Lower leg skin (tissue), 4 donors: ENCODE results near the gene HEXIM2. TPM values are rescaled to one million over a fixed set of nuclear protein-coding genes. Genes with fewer than 3 reads are reported as not detected.
A peak's percentile ranks its signal among the peaks of the same experiment; 100 is the strongest.
"Not testable (repeated sequence)": the region's sequence is repeated elsewhere in the genome, so short reads cannot be mapped to it uniquely, and the experiment has no call there.

Experiments
- DNase-seq, 2 donors: peaks; one replicate each; pipeline ENCODE4 v3.0.0-alpha.2; 2019; ENCODE audit warnings: low spot score in 2 of 2
- H3K4me3 ChIP-seq: fragments of 200-600 bp; sonication (generic); 2 replicates; pipeline ENCODE4 v1.5.1; 2017; ENCODE audit warnings: mild to moderate bottlenecking, low read depth; ENCODE audit not compliant: poor library complexity, severe bottlenecking
- CTCF ChIP-seq, 3 donors: fragments of 450-650 bp; IDR thresholded peaks; one replicate each; pipeline ENCODE4 v1.5.1; 2016; ENCODE audit warnings: antibody characterized with exemption in 3 of 3, mild to moderate bottlenecking in 3 of 3, moderate library complexity in 2 of 3
- POLR2A ChIP-seq, 2 donors: fragments of 450-650 bp; IDR thresholded peaks; one replicate each; pipeline ENCODE4 v1.6.1; 2016 to 2017; ENCODE audit warnings: antibody characterized with exemption in 2 of 2, mild to moderate bottlenecking in 1 of 2, moderate library complexity in 1 of 2
- WGBS, 2 donors: methylation state at CpG; one replicate each; pipeline ENCODE4 v1.1.5; 2018; 5-methylcytosine and 5-hydroxymethylcytosine counted together
- intact Hi-C: fragments of 100-400 bp; cut with DNase I; formaldehyde crosslinking; loops from one replicate; pipeline ENCODE4 v1.15.0; 2023; ENCODE audit warnings: low total_unique reads
- total RNA-seq, 4 donors: library from RNA; depleted of rRNA; stranded (reverse); fragments of >200 nt; gene quantifications; one replicate each; pipeline ENCODE4 v1.1.0, GENCODE V29; 2016

The HEXIM2 gene
- total RNA-seq, 4 donors from 2014 or later: 2.4 to 16.7 (median 5.8) TPM

- no peak for TF ChIP-seq POLR2A (IDR thresholded peaks at IDR 0.05)
- no peak for TF ChIP-seq CTCF (IDR thresholded peaks at IDR 0.05)
- DNase-seq: no peak
- 63 to 72% methylated on average over 6 of the region's 6 CpGs for WGBS, 2 donors
- H3K4me3 ChIP-seq: no peak overlapping the region
- intact Hi-C loops: loop anchor here (5.0 kb wide), 1 partner anchor 60 kb away; the partner anchor contains the start of gene ACBD4
Observed at GRCh38 chr17:45197108-45197507, 35.4 kb downstream of the HEXIM2 start.

- peak; percentile 80 to 98 for DNase-seq
Observed at GRCh38 chr17:45197555-45198334, 36.1 kb downstream of the HEXIM2 start.

GRCh38 chr17:45200701-45201100, 39.0 kb downstream of the HEXIM2 start:
- H3K4me3 ChIP-seq: no peak overlapping the region
- 38 to 45% methylated on average over 9 of the region's 9 CpGs for WGBS, 2 donors
- DNase-seq: peak in 1 of 2 donors; percentile 86
- intact Hi-C loops: no loop called here
- TF ChIP-seq POLR2A (IDR thresholded peaks at IDR 0.05) (no peak), CTCF (IDR thresholded peaks at IDR 0.05) (no peak)

More at GRCh38 chr17:45197555-45198334, 36.1 kb downstream of the HEXIM2 start:
- intact Hi-C loops: loop anchor here (5.0 kb wide), 1 partner anchor 60 kb away; the partner anchor contains the start of gene ACBD4
- TF ChIP-seq POLR2A (IDR thresholded peaks at IDR 0.05) (no peak), CTCF (IDR thresholded peaks at IDR 0.05) (peak in 2 of 3 donors; percentile 32 to 97)
- 2% methylated on average over 15 to 16 of the region's 16 CpGs for WGBS, 2 donors
- H3K4me3 ChIP-seq: no peak overlapping the region

- WGBS, 2 donors: 93 to 99% methylated on average over 4 of the region's 4 CpGs
- DNase-seq: no peak
- intact Hi-C loops: no loop called here
- TF ChIP-seq POLR2A (IDR thresholded peaks at IDR 0.05): no peak
- no peak for TF ChIP-seq CTCF (IDR thresholded peaks at IDR 0.05)
- no peak overlapping the region for H3K4me3 ChIP-seq
Observed at GRCh38 chr17:45201457-45201856, 39.8 kb downstream of the HEXIM2 start.

GRCh38 chr17:45201880-45202279, 40.2 kb downstream of the HEXIM2 start:
- intact Hi-C loops, H3K4me3 ChIP-seq: not testable (repeated sequence)
- WGBS, 2 donors: 71% methylated on average over 6 of the region's 6 CpGs
- DNase-seq: peak; percentile 53 to 87

GRCh38 chr17:45218895-45219661, 57.4 kb downstream of the HEXIM2 start:
- intact Hi-C loops: loop anchor here (5.0 kb wide), 1 partner anchor 168 kb away; no protein-coding TSS in a partner anchor
- WGBS, 2 donors: 11 to 13% methylated on average over 12 of the region's 12 CpGs
- TF ChIP-seq CTCF (IDR thresholded peaks at IDR 0.05) (peak in 1 of 3 donors; percentile 98), POLR2A (IDR thresholded peaks at IDR 0.05) (no peak)
- H3K4me3 ChIP-seq: no peak overlapping the region
- peak; percentile 89 to 98 for DNase-seq
